Small intestine (tissue), 7 donors: ENCODE results near the gene VSIG2. TPM values are rescaled to one million over a fixed set of nuclear protein-coding genes. Genes with fewer than 3 reads are reported as not detected.

ENCODE experiments used
- DNase-seq, 2 donors: peaks; one replicate each; pipeline versions ENCODE4 v3.0.0 to v3.0.0-alpha.2; 2013
- FAIRE-seq: peaks from 2 replicates; lab custom pipeline; 2012; peaks lifted over from hg19 to GRCh38; lab: Jason Lieb, UNC
- H3K27ac ChIP-seq, 3 donors: one replicate each; pipeline ENCODE4 v1.5.1; 2013; ENCODE audit warnings: low read length in 2 of 3, mild to moderate bottlenecking in 2 of 3, control low read depth in 1 of 3, inconsistent platforms in 1 of 3, low read depth in 1 of 3, moderate library complexity in 1 of 3
- H3K27me3 ChIP-seq, 3 donors: one replicate each; pipeline ENCODE4 v1.6.1; 2013; ENCODE audit warnings: low read length in 3 of 3, inconsistent platforms in 1 of 3; ENCODE audit not compliant: control insufficient read depth in 3 of 3, insufficient read depth in 3 of 3
- H3K36me3 ChIP-seq, 3 donors: one replicate each; pipeline ENCODE4 v1.6.1; 2013; ENCODE audit warnings: low read length in 3 of 3, inconsistent platforms in 1 of 3, low read depth in 1 of 3, mild to moderate bottlenecking in 1 of 3, moderate library complexity in 1 of 3; ENCODE audit not compliant: control insufficient read depth in 3 of 3, insufficient read depth in 2 of 3
- H3K4me1 ChIP-seq, 3 donors: one replicate each; pipeline ENCODE4 v1.6.1; 2013; ENCODE audit warnings: low read length in 2 of 3, inconsistent platforms in 1 of 3, low read depth in 1 of 3, mild to moderate bottlenecking in 1 of 3, moderate library complexity in 1 of 3; ENCODE audit not compliant: control insufficient read depth in 3 of 3, insufficient read depth in 2 of 3
- H3K4me3 ChIP-seq, 3 donors: one replicate each; pipeline ENCODE4 v1.5.1; 2013; ENCODE audit warnings: low read length in 3 of 3, control low read depth in 1 of 3, inconsistent platforms in 1 of 3, low read depth in 1 of 3, mild to moderate bottlenecking in 1 of 3, moderate library complexity in 1 of 3
- H3K9me3 ChIP-seq, 2 donors: one replicate each; pipeline ENCODE4 v1.6.1; 2013; ENCODE audit warnings: low read depth in 1 of 2, low read length in 1 of 2; ENCODE audit not compliant: control insufficient read depth in 2 of 2, insufficient read depth in 1 of 2
- WGBS, 3 donors: extraction: QIAGEN DNeasy Blood & Tissue Kit; methylation state at CpG; one replicate each; pipeline ENCODE4 v1.1.7; 2013; 5-methylcytosine and 5-hydroxymethylcytosine counted together
- polyA plus RNA-seq, 4 donors: library from polyadenylated mRNA; stranded (reverse) in 3 of 4; unstranded in 1 of 4; fragments of 200-250 nt in 3 of 4; fragments of 120-200 nt in 1 of 4; gene quantifications; one replicate each; pipeline versions ENCODE4 v1.2.1 to v1.2.3, GENCODE V29; 2013
- donor health status: healthy with polysubstance abuse.
- donor health status: control.
- donor health status: control.
- donor health status: Bipolar disorder and iron deficiency.
- donor health status: healthy.

Gene VSIG2
- polyA plus RNA-seq, 4 donors = 0.91 to 6.4 TPM; not detected in 2

- FAIRE-seq (no peak), DNase-seq (no peak)
- Histone ChIP-seq H3K4me1 (peaks cover 0 to 18% (median 2%) of the 10 kb centered on the region in 3 donors), H3K9me3 (no peaks in the 10 kb centered on the region), H3K27ac (no peak overlapping the region), H3K36me3 (no peaks in the 10 kb centered on the region), H3K27me3 (peaks cover 0 to 97% (median 8%) of the 10 kb centered on the region in 3 donors), H3K4me3 (no peak overlapping the region)
- 77 to 90% (median 82%) methylated on average over 2 of the region's 2 CpGs for WGBS, 3 donors
Observed at GRCh38 chr11:124742555-124742954, 9.5 kb downstream of the VSIG2 start.

- peaks cover 0 to 91% (median 6%) of the 10 kb centered on the region in 3 donors for H3K27me3 ChIP-seq
- DNase-seq = no peak
Observed at GRCh38 chr11:124740277-124740882, 11.7 kb downstream of the VSIG2 start.

GRCh38 chr11:124739479-124740276, 12.4 kb downstream of the VSIG2 start, which contains the start of gene NRGN:
NRGN (plus strand) TSS chr11:124739942; CDS start chr11:124740085, 143 bp downstream.
- no peak within 1 kb of the TSS for H3K27ac ChIP-seq
- WGBS, 3 donors = 1 to 2% (median 1%) methylated on average over 47 to 59 of the region's 59 CpGs
- FAIRE-seq = no peak

More at GRCh38 chr11:124740277-124740882, 11.7 kb downstream of the VSIG2 start:
- H3K4me3 ChIP-seq = peak overlapping the region; percentile 32 to 62 (median 50)
- peaks cover 0 to 8% (median 2%) of the 10 kb centered on the region in 3 donors for H3K4me1 ChIP-seq
- no peak overlapping the region for H3K27ac ChIP-seq
- 2 to 4% (median 3%) methylated on average over 37 of the region's 37 CpGs for WGBS, 3 donors
- no peak for FAIRE-seq
- no peaks in the 10 kb centered on the region for H3K36me3 ChIP-seq
- H3K9me3 ChIP-seq = no peaks in the 10 kb centered on the region

GRCh38 chr11:124738713-124739478, 13.2 kb downstream of the VSIG2 start:
- Histone ChIP-seq H3K4me1 (peaks cover 0 to 8% (median 2%) of the 10 kb centered on the region in 3 donors), H3K36me3 (no peaks in the 10 kb centered on the region), H3K4me3 (peak overlapping the region in 1 of 3 donors; percentile 32), H3K9me3 (no peaks in the 10 kb centered on the region), H3K27ac (no peak overlapping the region), H3K27me3 (peaks cover 0 to 79% (median 2%) of the 10 kb centered on the region in 3 donors)
- DNase-seq (no peak), FAIRE-seq (no peak)
- WGBS, 3 donors = 27 to 57% (median 37%) methylated on average over 21 of the region's 21 CpGs

More at GRCh38 chr11:124739479-124740276, 12.4 kb downstream of the VSIG2 start, which contains the start of gene NRGN:
- Histone ChIP-seq H3K36me3 (no peaks in the 10 kb centered on the region), H3K9me3 (no peaks in the 10 kb centered on the region), H3K4me3 (peak within 1 kb of the TSS; percentile 32 to 62 (median 50)), H3K4me1 (peaks cover 0 to 8% (median 2%) of the 10 kb centered on the region in 3 donors), H3K27me3 (peaks cover 0 to 87% (median 2%) of the 10 kb centered on the region in 3 donors)
- peak; percentile 86 to 93 for DNase-seq

GRCh38 chr11:124737638-124738305, 14.3 kb downstream of the VSIG2 start:
- H3K36me3 ChIP-seq = no peaks in the 10 kb centered on the region
- no peaks in the 10 kb centered on the region for H3K9me3 ChIP-seq
- DNase-seq (no peak), FAIRE-seq (no peak)
- 75 to 85% (median 83%) methylated on average over 7 of the region's 7 CpGs for WGBS, 3 donors
- H3K27me3 ChIP-seq = peaks cover 0 to 67% (median 2%) of the 10 kb centered on the region in 3 donors
- H3K4me3 ChIP-seq = no peak overlapping the region
- H3K4me1 ChIP-seq = peaks cover 0 to 8% (median 2%) of the 10 kb centered on the region in 3 donors
- no peak overlapping the region for H3K27ac ChIP-seq

- H3K36me3 ChIP-seq = no peaks in the 10 kb centered on the region
- no peak overlapping the region for H3K27ac ChIP-seq
- DNase-seq = no peak
- H3K4me1 ChIP-seq = peaks cover 0 to 8% (median 2%) of the 10 kb centered on the region in 3 donors
- 58 to 69% (median 60%) methylated on average over 3 of the region's 3 CpGs for WGBS, 3 donors
- FAIRE-seq = no peak
- no peaks in the 10 kb centered on the region for H3K9me3 ChIP-seq
- peaks cover 0 to 57% (median 0%) of the 10 kb centered on the region in 3 donors for H3K27me3 ChIP-seq
- no peak overlapping the region for H3K4me3 ChIP-seq
Observed at GRCh38 chr11:124736736-124737135, 15.3 kb downstream of the VSIG2 start.

- Histone ChIP-seq H3K27me3 (peaks cover 0 to 14% (median 0%) of the 10 kb centered on the region in 3 donors), H3K4me1 (no peaks in the 10 kb centered on the region), H3K4me3 (no peak overlapping the region), H3K9me3 (no peaks in the 10 kb centered on the region), H3K27ac (no peak overlapping the region), H3K36me3 (no peaks in the 10 kb centered on the region)
- FAIRE-seq (no peak), DNase-seq (no peak)
- 80 to 92% (median 87%) methylated on average over 4 of the region's 4 CpGs for WGBS, 3 donors
Observed at GRCh38 chr11:124732230-124732629, 19.8 kb downstream of the VSIG2 start.
